ENCODE results near the gene ALKBH7. TPM values are rescaled to one million over a fixed set of nuclear protein-coding genes. Genes with fewer than 3 reads are reported as not detected.

Gene ALKBH7
- total RNA-seq (62.9 TPM), polyA plus RNA-seq (66.5 TPM)
- long read RNA-seq, donor 1, partial matches to known transcripts: 0 of 4 reads
- long read RNA-seq, donor 1, other reads (novel, unspliced or antisense): 0 of 4 reads
- long read RNA-seq, donor 2, transcript ALKBH7-201 (4 exons, 1,332 nt): major isoform, 84 of 98 reads
- long read RNA-seq, donor 2, partial matches to known transcripts: 14 of 98 reads
- long read RNA-seq, donor 2, other reads (novel, unspliced or antisense): 0 of 98 reads
- long read RNA-seq, donor 3, transcript ALKBH7-201 (4 exons, 1,332 nt): major isoform, 150 of 177 reads
- long read RNA-seq, donor 3, partial matches to known transcripts: 27 of 177 reads
- long read RNA-seq, donor 3, other reads (novel, unspliced or antisense): 0 of 177 reads
- long read RNA-seq, donor 4, transcript ALKBH7-201 (4 exons, 1,332 nt): major isoform, 41 of 41 reads
- long read RNA-seq, donor 4, partial matches to known transcripts: 0 of 41 reads
- long read RNA-seq, donor 4, other reads (novel, unspliced or antisense): 0 of 41 reads
- long read RNA-seq, donor 5, transcript ALKBH7-201 (4 exons, 1,332 nt): major isoform, 126 of 141 reads
- long read RNA-seq, donor 5, partial matches to known transcripts: 13 of 141 reads
- long read RNA-seq, donor 5, other reads (novel, unspliced or antisense): 0 of 141 reads
- long read RNA-seq, donor 6, transcript ALKBH7-201 (4 exons, 1,332 nt): major isoform, 38 of 50 reads
- long read RNA-seq, donor 6, partial matches to known transcripts: 10 of 50 reads
- long read RNA-seq, donor 6, other reads (novel, unspliced or antisense): 0 of 50 reads
- long read RNA-seq, donor 7, transcript ALKBH7-201 (4 exons, 1,332 nt): major isoform, 33 of 34 reads
- long read RNA-seq, donor 7, partial matches to known transcripts: 0 of 34 reads
- long read RNA-seq, donor 7, other reads (novel, unspliced or antisense): 0 of 34 reads
- long read RNA-seq, donor 8, transcript ALKBH7-201 (4 exons, 1,332 nt): major isoform, 21 of 22 reads
- long read RNA-seq, donor 8, partial matches to known transcripts: 0 of 22 reads
- long read RNA-seq, donor 8, other reads (novel, unspliced or antisense): 0 of 22 reads
- long read RNA-seq, donor 9, transcript ALKBH7-201 (4 exons, 1,332 nt): major isoform, 21 of 23 reads
- long read RNA-seq, donor 9, partial matches to known transcripts: 0 of 23 reads
- long read RNA-seq, donor 9, other reads (novel, unspliced or antisense): 0 of 23 reads
- long read RNA-seq, donor 10, transcript ALKBH7-201 (4 exons, 1,332 nt): major isoform, 44 of 45 reads
- long read RNA-seq, donor 10, partial matches to known transcripts: 0 of 45 reads
- long read RNA-seq, donor 10, other reads (novel, unspliced or antisense): 0 of 45 reads

GRCh38 chr19:6372594-6373095 is at the start of gene ALKBH7:
Gene ALKBH7 (plus strand): TSS chr19:6372794. CDS start chr19:6372821, 27 bp downstream.
- WGBS: under 1% methylated on average over 47 of the region's 47 CpGs
- DNase-seq (ENCODE audit: low read depth in 6 of 9, low spot score in 9 of 9): peak; percentile 93 to 100 (median 98)
- Histone ChIP-seq H3K36me3 (ENCODE audit: control insufficient read depth in 2 of 2, insufficient read depth in 2 of 2, low read length in 1 of 2) (peaks cover 30 to 43% of the 10 kb centered on the region in 2 donors), H3K4me1 (ENCODE audit: control insufficient read depth in 2 of 2, insufficient read depth in 2 of 2, low read length in 2 of 2) (peaks cover 7 to 12% of the 10 kb centered on the region in 2 donors), H3K27me3 (ENCODE audit: control insufficient read depth in 2 of 2, insufficient read depth in 1 of 2, low read length in 1 of 2) (no peaks in the 10 kb centered on the region), H3K27ac (ENCODE audit: low read depth in 1 of 2, low read length in 1 of 2) (peak within 1 kb of the TSS; percentile 96 to 99), H3K4me3 (ENCODE audit: low read length in 2 of 2) (peak within 1 kb of the TSS; percentile 71 to 95), H3K9me3 (ENCODE audit: control insufficient read depth in 2 of 2, insufficient read depth in 1 of 2, low read length in 1 of 2) (no peaks in the 10 kb centered on the region)

- H3K36me3 ChIP-seq (ENCODE audit: control insufficient read depth in 2 of 2, insufficient read depth in 2 of 2, low read length in 1 of 2): no peaks in the 10 kb centered on the region
- WGBS: 81% methylated on average over 4 of the region's 4 CpGs
- no peaks in the 10 kb centered on the region for H3K4me1 ChIP-seq (ENCODE audit: control insufficient read depth in 2 of 2, insufficient read depth in 2 of 2, low read length in 2 of 2)
- no peaks in the 10 kb centered on the region for H3K9me3 ChIP-seq (ENCODE audit: control insufficient read depth in 2 of 2, insufficient read depth in 1 of 2, low read length in 1 of 2)
- H3K27me3 ChIP-seq (ENCODE audit: control insufficient read depth in 2 of 2, insufficient read depth in 1 of 2, low read length in 1 of 2): no peaks in the 10 kb centered on the region
- DNase-seq (ENCODE audit: low read depth in 6 of 9, low spot score in 9 of 9): no peak
- H3K27ac ChIP-seq (ENCODE audit: low read depth in 1 of 2, low read length in 1 of 2): no peak overlapping the region
- H3K4me3 ChIP-seq (ENCODE audit: low read length in 2 of 2): no peak overlapping the region
Observed at GRCh38 chr19:6324757-6325156, 47.8 kb upstream of the ALKBH7 start.

- 93% methylated on average over 4 of the region's 4 CpGs for WGBS
Observed at GRCh38 chr19:6325614-6326013, 47.0 kb upstream of the ALKBH7 start.

GRCh38 chr19:6326815-6327214 is 45.8 kb upstream of the ALKBH7 start:
- Histone ChIP-seq H3K27me3 (ENCODE audit: control insufficient read depth in 2 of 2, insufficient read depth in 1 of 2, low read length in 1 of 2) (no peaks in the 10 kb centered on the region), H3K4me3 (ENCODE audit: low read length in 2 of 2) (no peak overlapping the region), H3K36me3 (ENCODE audit: control insufficient read depth in 2 of 2, insufficient read depth in 2 of 2, low read length in 1 of 2) (no peaks in the 10 kb centered on the region)

More at GRCh38 chr19:6325614-6326013, 47.0 kb upstream of the ALKBH7 start:
- DNase-seq (ENCODE audit: low read depth in 6 of 9, low spot score in 9 of 9): no peak
- Histone ChIP-seq H3K36me3 (ENCODE audit: control insufficient read depth in 2 of 2, insufficient read depth in 2 of 2, low read length in 1 of 2) (no peaks in the 10 kb centered on the region), H3K27ac (ENCODE audit: low read depth in 1 of 2, low read length in 1 of 2) (no peak overlapping the region), H3K4me1 (ENCODE audit: control insufficient read depth in 2 of 2, insufficient read depth in 2 of 2, low read length in 2 of 2) (no peaks in the 10 kb centered on the region), H3K27me3 (ENCODE audit: control insufficient read depth in 2 of 2, insufficient read depth in 1 of 2, low read length in 1 of 2) (no peaks in the 10 kb centered on the region), H3K9me3 (ENCODE audit: control insufficient read depth in 2 of 2, insufficient read depth in 1 of 2, low read length in 1 of 2) (no peaks in the 10 kb centered on the region), H3K4me3 (ENCODE audit: low read length in 2 of 2) (no peak overlapping the region)

GRCh38 chr19:6333439-6333838 is 39.2 kb upstream of the ALKBH7 start, which contains the start of gene ACER1:
Gene ACER1 (minus strand): TSS chr19:6333612. CDS start chr19:6333551, 61 bp downstream.
- WGBS: 90% methylated on average over 17 of the region's 17 CpGs
- Histone ChIP-seq H3K27me3 (ENCODE audit: control insufficient read depth in 2 of 2, insufficient read depth in 1 of 2, low read length in 1 of 2) (no peaks in the 10 kb centered on the region), H3K4me3 (ENCODE audit: low read length in 2 of 2) (no peak within 1 kb of the TSS), H3K27ac (ENCODE audit: low read depth in 1 of 2, low read length in 1 of 2) (no peak within 1 kb of the TSS), H3K4me1 (ENCODE audit: control insufficient read depth in 2 of 2, insufficient read depth in 2 of 2, low read length in 2 of 2) (no peaks in the 10 kb centered on the region), H3K9me3 (ENCODE audit: control insufficient read depth in 2 of 2, insufficient read depth in 1 of 2, low read length in 1 of 2) (no peaks in the 10 kb centered on the region), H3K36me3 (ENCODE audit: control insufficient read depth in 2 of 2, insufficient read depth in 2 of 2, low read length in 1 of 2) (no peaks in the 10 kb centered on the region)
- DNase-seq (ENCODE audit: low read depth in 6 of 9, low spot score in 9 of 9): no peak

More at GRCh38 chr19:6326815-6327214, 45.8 kb upstream of the ALKBH7 start:
- H3K9me3 ChIP-seq (ENCODE audit: control insufficient read depth in 2 of 2, insufficient read depth in 1 of 2, low read length in 1 of 2): no peaks in the 10 kb centered on the region
- H3K4me1 ChIP-seq (ENCODE audit: control insufficient read depth in 2 of 2, insufficient read depth in 2 of 2, low read length in 2 of 2): no peaks in the 10 kb centered on the region
- no peak for DNase-seq (ENCODE audit: low read depth in 6 of 9, low spot score in 9 of 9)
- H3K27ac ChIP-seq (ENCODE audit: low read depth in 1 of 2, low read length in 1 of 2): no peak overlapping the region
- 94% methylated on average over 5 of the region's 5 CpGs for WGBS

GRCh38 chr19:6334490-6335285 is 37.9 kb upstream of the ALKBH7 start:
- DNase-seq (ENCODE audit: low read depth in 6 of 9, low spot score in 9 of 9): no peak
- no peak overlapping the region for H3K4me3 ChIP-seq (ENCODE audit: low read length in 2 of 2)
- WGBS: 95% methylated on average over 6 of the region's 6 CpGs
- no peaks in the 10 kb centered on the region for H3K36me3 ChIP-seq (ENCODE audit: control insufficient read depth in 2 of 2, insufficient read depth in 2 of 2, low read length in 1 of 2)
- H3K27me3 ChIP-seq (ENCODE audit: control insufficient read depth in 2 of 2, insufficient read depth in 1 of 2, low read length in 1 of 2): no peaks in the 10 kb centered on the region
- no peak overlapping the region for H3K27ac ChIP-seq (ENCODE audit: low read depth in 1 of 2, low read length in 1 of 2)
- no peaks in the 10 kb centered on the region for H3K4me1 ChIP-seq (ENCODE audit: control insufficient read depth in 2 of 2, insufficient read depth in 2 of 2, low read length in 2 of 2)
- no peaks in the 10 kb centered on the region for H3K9me3 ChIP-seq (ENCODE audit: control insufficient read depth in 2 of 2, insufficient read depth in 1 of 2, low read length in 1 of 2)

GRCh38 chr19:6340493-6341201 is 31.9 kb upstream of the ALKBH7 start:
- H3K27ac ChIP-seq (ENCODE audit: low read depth in 1 of 2, low read length in 1 of 2): no peak overlapping the region
- peak in 1 of 9 donors; percentile 6 for DNase-seq (ENCODE audit: low read depth in 6 of 9, low spot score in 9 of 9)
- H3K9me3 ChIP-seq (ENCODE audit: control insufficient read depth in 2 of 2, insufficient read depth in 1 of 2, low read length in 1 of 2): peaks cover 0 to 1% of the 10 kb centered on the region in 2 donors
- WGBS: 82% methylated on average over 14 of the region's 14 CpGs
- no peaks in the 10 kb centered on the region for H3K27me3 ChIP-seq (ENCODE audit: control insufficient read depth in 2 of 2, insufficient read depth in 1 of 2, low read length in 1 of 2)
- H3K4me3 ChIP-seq (ENCODE audit: low read length in 2 of 2): no peak overlapping the region
- H3K4me1 ChIP-seq (ENCODE audit: control insufficient read depth in 2 of 2, insufficient read depth in 2 of 2, low read length in 2 of 2): no peaks in the 10 kb centered on the region
- peaks cover 0 to 3% of the 10 kb centered on the region in 2 donors for H3K36me3 ChIP-seq (ENCODE audit: control insufficient read depth in 2 of 2, insufficient read depth in 2 of 2, low read length in 1 of 2)

Measured in thymus (tissue), 14 donors.